Spleen (tissue), 7 donors: ENCODE results near the gene NCOR2.

Experiments
- CTCF ChIP-seq, 11 experiments: fragments of 200-600 bp in 7 of 11; fragments of 450-650 bp in 4 of 11; sonication (generic) in 4 of 11; IDR thresholded peaks in 8 of 11; conservative IDR thresholded peaks in 3 of 11; 1 replicate in 7 of 11; 2 replicates in 4 of 11; pipeline versions ENCODE4 v1.4.0 to v1.8.0; 2016 to 2021; ENCODE audit warnings: antibody characterized with exemption in 11 of 11, inconsistent platforms in 4 of 11, mild to moderate bottlenecking in 1 of 11
- POLR2A ChIP-seq, 3 donors: fragments of 450-650 bp; IDR thresholded peaks; one replicate each; pipeline ENCODE4 v1.5.1; 2017; ENCODE audit warnings: antibody characterized with exemption in 3 of 3, mild to moderate bottlenecking in 1 of 3
- POLR2AphosphoS5 ChIP-seq, 3 donors: sonication (generic); formaldehyde crosslinking; IDR thresholded peaks; one replicate each; pipeline ENCODE4 v1.5.1; 2017; ENCODE audit warnings: antibody characterized with exemption in 3 of 3
- donor health status: DM: no; HTN: no; CAD: no; lungs with moderate emphysema.
- donor health status: DM: no; HTN: no; CAD: no.
- donor health status: DM: no; HTN: no; CAD: no.

GRCh38 chr12:124527861-124528561, 39.4 kb downstream of the NCOR2 start:
- TF ChIP-seq CTCF (IDR thresholded peaks at IDR 0.05 in 8 of 11, conservative IDR thresholded peaks at IDR 0.05 in 3 of 11) (no peak), POLR2A (IDR thresholded peaks at IDR 0.05) (no peak), POLR2AphosphoS5 (IDR thresholded peaks at IDR 0.05) (no peak)
